Adrenal gland (tissue), 12 donors: Measurements from ENCODE around the gene TMEM200A. TPM values are rescaled to one million over a fixed set of nuclear protein-coding genes. Genes with fewer than 3 reads are reported as not detected.

ENCODE experiments used
- DNase-seq, 7 donors: peaks; one replicate each; pipeline ENCODE4 v3.0.0-alpha.2; 2019 to 2020
- H3K27ac ChIP-seq, 5 donors: fragments of 200-600 bp; sonication (generic) in 4 of 5; 1 replicate in 3 of 5; 2 replicates in 2 of 5; pipeline versions ENCODE4 v1.5.1 to v1.8.0; 2016 to 2020; ENCODE audit warnings: mild to moderate bottlenecking in 1 of 5
- H3K27me3 ChIP-seq: fragments of 200-600 bp; 2 replicates; pipeline ENCODE4 v1.8.0; 2021
- H3K36me3 ChIP-seq, 2 donors: fragments of 200-600 bp; replicated peaks in 1 of 2; 1 replicate in 1 of 2; 2 replicates in 1 of 2; pipeline versions ENCODE4 v1.5.1 to v1.8.0; 2018 to 2022
- H3K4me1 ChIP-seq, 2 donors: fragments of 200-600 bp; replicated peaks in 1 of 2; 1 replicate in 1 of 2; 2 replicates in 1 of 2; pipeline versions ENCODE4 v1.5.1 to v1.8.0; 2018 to 2021
- H3K4me3 ChIP-seq, 4 donors: fragments of 200-600 bp; sonication (generic) in 3 of 4; one replicate each; pipeline ENCODE4 v1.5.1; 2016 to 2018
- H3K9me3 ChIP-seq, 3 donors: fragments of 200-600 bp; sonication (generic) in 1 of 3; replicated peaks in 1 of 3; 1 replicate in 2 of 3; 2 replicates in 1 of 3; pipeline versions ENCODE4 v1.5.1 to v1.8.0; 2016 to 2021
- POLR2A ChIP-seq, 2 donors: fragments of 450-650 bp; IDR thresholded peaks; one replicate each; pipeline ENCODE4 v1.6.1; 2017; ENCODE audit warnings: antibody characterized with exemption in 2 of 2, mild to moderate bottlenecking in 2 of 2, moderate library complexity in 1 of 2
- WGBS, 4 donors: extraction: QIAGEN DNeasy Blood & Tissue Kit in 2 of 4; methylation state at CpG; one replicate each; pipeline versions ENCODE4 v1.1.5 to v1.1.7; 2013 to 2017; 5-methylcytosine and 5-hydroxymethylcytosine counted together
- intact Hi-C, 2 donors: fragments of 100-400 bp; cut with DNase I; formaldehyde crosslinking; loops; one replicate each; pipeline versions ENCODE4 v1.14.1 to v1.15.0; 2022 to 2023
- polyA plus RNA-seq, 3 donors: library from polyadenylated mRNA; stranded (reverse); fragments of 200-250 nt in 2 of 3; fragments of 350-450 nt in 1 of 3; fragmentation: Illumina TruSeq in 1 of 3; extraction: RNeasy Lipid Tissue Mini Kit (QIAGEN cat#74804) in 1 of 3; gene quantifications; one replicate each; pipeline ENCODE4 v1.2.3, GENCODE V29; 2013 to 2014
- total RNA-seq, 9 donors: library from RNA; depleted of rRNA in 4 of 9; stranded (reverse); fragments of >200 nt in 4 of 9; fragments of 120-200 nt in 1 of 9; fragmentation: NEBNext Ultra II Directional in 1 of 9; extraction: Animal tissue kit (Norgen Biotek cat#: 25700) in 1 of 9; gene quantifications; one replicate each; pipeline versions ENCODE4 v1.1.0 to v1.2.4, GENCODE V29; 2013 to 2023
- TF ChIP-seq, protein P1 (sequence below), 6 experiments: fragments of 450-650 bp in 4 of 6; fragments of 200-600 bp in 2 of 6; sonication (generic) in 1 of 6; IDR thresholded peaks; 1 replicate in 5 of 6; 2 replicates in 1 of 6; pipeline versions ENCODE4 v1.5.1 to v1.8.0; 2016 to 2021; ENCODE audit warnings: antibody characterized with exemption in 6 of 6, mild to moderate bottlenecking in 2 of 6, moderate library complexity in 1 of 6
- donor health status: healthy with polysubstance abuse.
- donor health status: Bipolar disorder and iron deficiency.
- donor health status: DM: yes; HTN: yes; CAD: no.
- donor health status: DM: no; HTN: no; CAD: no.
- donor health status: DM: no; HTN: no; CAD: no.
- donor health status: DM: yes; HTN: yes; CAD: no.

TMEM200A gene
- total and polyA plus RNA-seq, 12 donors, result 1.9 to 87.7 (median 30.2) TPM

DNA sequence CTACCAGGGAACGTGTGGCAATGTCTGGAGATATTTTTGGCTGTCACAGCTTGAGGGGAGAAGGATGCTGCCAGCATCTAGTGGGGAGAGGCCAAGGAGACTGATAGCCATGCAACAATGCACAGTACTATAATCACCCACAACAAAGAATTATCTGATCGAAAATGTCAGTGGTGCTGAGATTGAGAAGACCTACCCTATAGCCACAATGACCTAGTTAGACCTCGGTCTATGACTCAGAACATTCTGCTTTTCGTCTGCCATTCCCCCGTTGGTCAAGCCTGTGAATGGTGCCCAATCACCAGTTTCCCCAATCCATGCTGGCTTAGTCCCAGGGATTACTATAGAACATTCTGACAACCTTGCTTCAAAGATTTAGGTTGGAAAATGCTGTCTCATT lies 93.5 kb downstream of the TMEM200A start:
- intact Hi-C loops, result no loop called here
- no peak for TF ChIP-seq POLR2A (IDR thresholded peaks at IDR 0.05)
- TF ChIP-seq, protein P1, sequence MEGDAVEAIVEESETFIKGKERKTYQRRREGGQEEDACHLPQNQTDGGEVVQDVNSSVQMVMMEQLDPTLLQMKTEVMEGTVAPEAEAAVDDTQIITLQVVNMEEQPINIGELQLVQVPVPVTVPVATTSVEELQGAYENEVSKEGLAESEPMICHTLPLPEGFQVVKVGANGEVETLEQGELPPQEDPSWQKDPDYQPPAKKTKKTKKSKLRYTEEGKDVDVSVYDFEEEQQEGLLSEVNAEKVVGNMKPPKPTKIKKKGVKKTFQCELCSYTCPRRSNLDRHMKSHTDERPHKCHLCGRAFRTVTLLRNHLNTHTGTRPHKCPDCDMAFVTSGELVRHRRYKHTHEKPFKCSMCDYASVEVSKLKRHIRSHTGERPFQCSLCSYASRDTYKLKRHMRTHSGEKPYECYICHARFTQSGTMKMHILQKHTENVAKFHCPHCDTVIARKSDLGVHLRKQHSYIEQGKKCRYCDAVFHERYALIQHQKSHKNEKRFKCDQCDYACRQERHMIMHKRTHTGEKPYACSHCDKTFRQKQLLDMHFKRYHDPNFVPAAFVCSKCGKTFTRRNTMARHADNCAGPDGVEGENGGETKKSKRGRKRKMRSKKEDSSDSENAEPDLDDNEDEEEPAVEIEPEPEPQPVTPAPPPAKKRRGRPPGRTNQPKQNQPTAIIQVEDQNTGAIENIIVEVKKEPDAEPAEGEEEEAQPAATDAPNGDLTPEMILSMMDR (IDR thresholded peaks at IDR 0.05), result no peak
- no peak for DNase-seq
- H3K36me3 ChIP-seq, result no peaks in the 10 kb centered on the region
- H3K27me3 ChIP-seq, result no peaks in the 10 kb centered on the region
- H3K4me1 ChIP-seq, result no peaks in the 10 kb centered on the region
- H3K27ac ChIP-seq, result no peak overlapping the region
- no peak overlapping the region for H3K4me3 ChIP-seq
- 82 to 90% (median 85%) methylated on average over 5 of the region's 5 CpGs for WGBS, 4 donors
- H3K9me3 ChIP-seq, result no peaks in the 10 kb centered on the region

DNA sequence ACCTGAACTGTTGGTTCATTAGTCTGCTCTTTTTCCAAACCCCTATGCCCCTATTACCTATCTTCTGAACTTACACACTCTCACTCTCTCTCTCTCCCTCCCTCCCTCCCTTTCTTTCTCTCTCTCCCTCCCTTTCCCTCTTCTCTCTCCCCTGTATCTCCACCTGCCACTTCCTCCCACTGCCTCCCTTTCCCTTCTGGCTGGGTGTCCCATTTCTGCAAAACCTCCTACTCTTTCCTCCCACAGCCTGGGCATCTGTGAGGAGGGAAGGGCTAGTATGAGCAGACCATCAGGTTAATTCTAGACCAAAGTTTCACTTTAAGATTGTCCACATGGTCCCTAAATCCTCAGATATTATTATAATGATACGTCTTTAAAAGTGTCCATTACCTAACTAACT lies 95.1 kb downstream of the TMEM200A start:
- no peak overlapping the region for H3K27ac ChIP-seq
- no peaks in the 10 kb centered on the region for H3K27me3 ChIP-seq
- intact Hi-C loops, result no loop called here
- no peak for DNase-seq
- H3K4me1 ChIP-seq, result no peaks in the 10 kb centered on the region
- TF ChIP-seq, protein P1 (IDR thresholded peaks at IDR 0.05), result no peak
- TF ChIP-seq POLR2A (IDR thresholded peaks at IDR 0.05), result no peak
- H3K4me3 ChIP-seq, result no peak overlapping the region
- no peaks in the 10 kb centered on the region for H3K9me3 ChIP-seq
- no peaks in the 10 kb centered on the region for H3K36me3 ChIP-seq
- 90 to 100% (median 97%) methylated on average over 1 of the region's 1 CpG for WGBS, 4 donors

- no peaks in the 10 kb centered on the region for H3K36me3 ChIP-seq
- no peaks in the 10 kb centered on the region for H3K9me3 ChIP-seq
- TF ChIP-seq POLR2A (IDR thresholded peaks at IDR 0.05), result no peak
- TF ChIP-seq, protein P1 (IDR thresholded peaks at IDR 0.05), result no peak
- no peaks in the 10 kb centered on the region for H3K27me3 ChIP-seq
- intact Hi-C loops, result no loop called here
- no peaks in the 10 kb centered on the region for H3K4me1 ChIP-seq
- 82 to 91% (median 86%) methylated on average over 9 of the region's 9 CpGs for WGBS, 4 donors
- no peak overlapping the region for H3K27ac ChIP-seq
- H3K4me3 ChIP-seq, result no peak overlapping the region
- no peak for DNase-seq
These were observed 100.4 kb downstream of the TMEM200A start for GRCh38 chr6:130466052-130466747.

- H3K27me3 ChIP-seq, result no peaks in the 10 kb centered on the region
- no peaks in the 10 kb centered on the region for H3K9me3 ChIP-seq
- no peaks in the 10 kb centered on the region for H3K4me1 ChIP-seq
- 77 to 88% (median 85%) methylated on average over 5 of the region's 5 CpGs for WGBS, 4 donors
- H3K36me3 ChIP-seq, result no peaks in the 10 kb centered on the region
- H3K27ac ChIP-seq, result no peak overlapping the region
- H3K4me3 ChIP-seq, result no peak overlapping the region
- no peak for DNase-seq
- TF ChIP-seq, protein P1 (IDR thresholded peaks at IDR 0.05), result no peak
- TF ChIP-seq POLR2A (IDR thresholded peaks at IDR 0.05), result no peak
- intact Hi-C loops, result no loop called here
These were observed 100.9 kb downstream of the TMEM200A start for GRCh38 chr6:130466748-130467061.
